ENCODE results near the gene RBFOX1.

DNA sequence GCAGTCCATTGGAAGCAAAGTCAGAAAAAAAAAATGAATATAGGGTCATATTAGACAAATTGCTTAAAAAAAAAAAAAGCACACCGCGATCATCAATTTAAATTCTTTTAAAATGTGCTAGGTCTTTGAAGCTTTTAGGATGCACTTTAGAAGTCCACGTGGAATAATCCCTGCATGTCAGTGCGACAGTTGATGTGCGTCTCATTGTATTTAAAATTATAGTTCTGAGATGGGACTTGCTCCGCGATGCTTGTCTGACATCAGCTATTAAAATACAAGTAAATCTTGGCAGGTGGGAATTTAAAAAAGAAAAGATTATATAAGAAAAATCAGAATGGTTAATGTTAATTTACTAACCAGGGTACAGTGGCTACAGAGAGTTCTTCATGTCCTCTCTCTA is 105.2 kb downstream of the RBFOX1 start:
- TF ChIP-seq EZH2 (IDR thresholded peaks at IDR 0.05; ENCODE audit: borderline replicate concordance, low read length) = no peak
- TF ChIP-seq, protein P1, sequence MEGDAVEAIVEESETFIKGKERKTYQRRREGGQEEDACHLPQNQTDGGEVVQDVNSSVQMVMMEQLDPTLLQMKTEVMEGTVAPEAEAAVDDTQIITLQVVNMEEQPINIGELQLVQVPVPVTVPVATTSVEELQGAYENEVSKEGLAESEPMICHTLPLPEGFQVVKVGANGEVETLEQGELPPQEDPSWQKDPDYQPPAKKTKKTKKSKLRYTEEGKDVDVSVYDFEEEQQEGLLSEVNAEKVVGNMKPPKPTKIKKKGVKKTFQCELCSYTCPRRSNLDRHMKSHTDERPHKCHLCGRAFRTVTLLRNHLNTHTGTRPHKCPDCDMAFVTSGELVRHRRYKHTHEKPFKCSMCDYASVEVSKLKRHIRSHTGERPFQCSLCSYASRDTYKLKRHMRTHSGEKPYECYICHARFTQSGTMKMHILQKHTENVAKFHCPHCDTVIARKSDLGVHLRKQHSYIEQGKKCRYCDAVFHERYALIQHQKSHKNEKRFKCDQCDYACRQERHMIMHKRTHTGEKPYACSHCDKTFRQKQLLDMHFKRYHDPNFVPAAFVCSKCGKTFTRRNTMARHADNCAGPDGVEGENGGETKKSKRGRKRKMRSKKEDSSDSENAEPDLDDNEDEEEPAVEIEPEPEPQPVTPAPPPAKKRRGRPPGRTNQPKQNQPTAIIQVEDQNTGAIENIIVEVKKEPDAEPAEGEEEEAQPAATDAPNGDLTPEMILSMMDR (IDR thresholded peaks at IDR 0.05; ENCODE audit: low read length) = no peak

Data from OCI-LY1 (cell line).